HG02884 (cell line): ENCODE measurements around the gene DDX55.
A peak's percentile ranks its signal among the peaks of the same experiment; 100 is the strongest.
"Not testable (repeated sequence)": the region's sequence is repeated elsewhere in the genome, so short reads cannot be mapped to it uniquely, and the experiment has no call there.

Experiments
- ATAC-seq: cut with Tn5 transposase; IDR thresholded peaks from one replicate; pipeline ENCODE4 v1.9.1; 2021; ENCODE audit warnings: mild to moderate bottlenecking, moderate library complexity; ENCODE audit not compliant: unreplicated experiment

DDX55 gene

DNA sequence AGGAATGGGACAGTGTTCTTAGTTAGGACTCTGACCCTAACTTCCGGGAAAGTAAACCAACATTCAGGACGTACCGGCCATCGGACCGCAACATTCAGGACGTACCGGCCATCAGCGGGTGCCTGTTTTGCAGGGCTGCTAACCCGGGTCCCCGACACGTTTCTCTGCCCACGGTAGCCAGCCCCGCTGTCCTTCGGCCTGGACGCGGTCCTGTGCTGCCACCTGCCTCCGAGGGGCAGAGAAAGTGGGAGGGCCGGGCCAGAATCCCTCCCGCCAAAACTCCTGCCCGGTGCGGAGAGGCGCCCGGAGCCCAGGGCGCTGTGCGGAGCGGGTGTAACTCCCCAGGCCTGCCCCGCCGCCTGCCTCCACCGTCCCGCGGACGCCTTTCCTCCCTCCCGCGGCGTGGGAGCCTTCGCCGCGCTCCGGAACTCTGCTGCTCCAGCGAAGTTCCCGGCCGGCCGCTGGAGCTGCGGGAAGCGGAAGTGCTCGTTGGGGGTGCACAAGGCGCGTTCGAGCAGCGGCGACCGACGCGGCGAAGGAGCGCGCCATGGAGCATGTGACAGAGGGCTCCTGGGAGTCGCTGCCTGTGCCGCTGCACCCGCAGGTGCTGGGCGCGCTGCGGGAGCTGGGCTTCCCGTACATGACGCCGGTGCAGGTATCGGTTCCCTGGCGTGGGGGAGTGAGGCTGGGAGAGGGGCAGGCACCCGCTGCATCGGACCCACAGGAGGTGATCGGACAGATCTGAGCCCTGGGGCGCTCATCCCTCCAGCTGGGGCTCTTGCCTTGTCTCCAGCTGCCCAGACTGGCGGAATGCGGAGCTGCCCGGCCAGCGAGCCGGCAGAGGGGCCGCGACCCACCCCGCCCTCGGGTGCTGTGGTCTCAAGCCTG lies at the start of gene DDX55:
TSS of gene DDX55 (plus strand) at position 498 of the 888 bp plus-strand sequence. CDS start at position 548, 50 bp downstream.
- ATAC-seq, result peak; percentile 74

- ATAC-seq, result not testable (repeated sequence)
These were observed 47.8 kb upstream of the DDX55 start for GRCh38 chr12:123554136-123554535.

- ATAC-seq, result not testable (repeated sequence)
These were observed 47.1 kb upstream of the DDX55 start for GRCh38 chr12:123554843-123555242.

DNA sequence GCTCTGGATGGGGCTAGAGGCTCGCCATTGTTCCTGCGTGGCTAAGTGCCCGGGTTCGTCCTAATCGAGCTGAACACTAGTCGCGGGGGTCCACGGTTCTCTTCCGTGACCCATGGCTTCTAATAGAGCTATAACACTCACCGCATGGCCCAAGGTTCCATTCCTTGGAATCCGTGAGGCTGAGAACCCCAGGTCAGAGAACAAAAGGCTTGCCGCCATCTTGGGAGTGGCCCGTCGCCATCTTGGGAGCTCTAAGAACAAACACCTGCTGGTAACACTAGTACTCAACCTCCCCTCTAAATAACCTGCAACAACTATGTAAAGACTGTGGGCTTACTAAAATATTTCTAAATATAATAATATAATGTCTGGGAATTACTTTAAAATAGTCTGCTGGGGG lies 43.4 kb upstream of the DDX55 start:
- ATAC-seq, result not testable (repeated sequence)

GRCh38 chr12:123559468-123559867 lies 42.4 kb upstream of the DDX55 start:
- ATAC-seq, result no peak

DNA sequence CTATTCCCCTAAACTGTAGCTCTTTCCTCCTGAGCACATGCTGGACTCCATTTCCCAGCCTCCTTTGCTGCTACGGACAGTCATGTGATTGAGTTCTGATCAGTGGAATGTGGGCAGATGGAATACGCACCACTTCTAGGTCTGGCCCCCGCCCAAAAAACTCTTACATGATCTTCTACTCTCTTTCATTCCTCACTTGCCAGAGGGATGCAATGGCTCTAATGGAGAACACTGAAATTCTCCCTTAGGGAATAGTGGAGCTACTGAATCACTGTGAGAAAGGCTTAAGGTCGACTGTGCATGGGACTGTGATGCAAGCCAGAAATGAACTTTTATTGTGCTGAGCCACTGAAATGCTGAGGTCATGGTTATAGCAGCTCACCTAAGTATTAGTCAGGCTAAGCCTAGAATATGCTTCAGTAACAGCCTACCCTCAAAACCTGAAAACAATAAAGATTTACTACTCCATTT lies 30.5 kb upstream of the DDX55 start:
- no peak for ATAC-seq

GRCh38 chr12:123572391-123572790 lies 29.5 kb upstream of the DDX55 start:
- ATAC-seq, result no peak

- ATAC-seq, result no peak
These were observed 28.0 kb upstream of the DDX55 start for GRCh38 chr12:123573870-123574269.

GRCh38 chr12:123576611-123577010 lies 25.3 kb upstream of the DDX55 start:
- no peak for ATAC-seq

GRCh38 chr12:123578243-123578642 lies 23.7 kb upstream of the DDX55 start:
- ATAC-seq, result no peak

GRCh38 chr12:123578829-123579228 lies 23.1 kb upstream of the DDX55 start:
- ATAC-seq, result not testable (repeated sequence)

- no peak for ATAC-seq
These were observed 21.1 kb upstream of the DDX55 start for GRCh38 chr12:123580772-123581171.

DNA sequence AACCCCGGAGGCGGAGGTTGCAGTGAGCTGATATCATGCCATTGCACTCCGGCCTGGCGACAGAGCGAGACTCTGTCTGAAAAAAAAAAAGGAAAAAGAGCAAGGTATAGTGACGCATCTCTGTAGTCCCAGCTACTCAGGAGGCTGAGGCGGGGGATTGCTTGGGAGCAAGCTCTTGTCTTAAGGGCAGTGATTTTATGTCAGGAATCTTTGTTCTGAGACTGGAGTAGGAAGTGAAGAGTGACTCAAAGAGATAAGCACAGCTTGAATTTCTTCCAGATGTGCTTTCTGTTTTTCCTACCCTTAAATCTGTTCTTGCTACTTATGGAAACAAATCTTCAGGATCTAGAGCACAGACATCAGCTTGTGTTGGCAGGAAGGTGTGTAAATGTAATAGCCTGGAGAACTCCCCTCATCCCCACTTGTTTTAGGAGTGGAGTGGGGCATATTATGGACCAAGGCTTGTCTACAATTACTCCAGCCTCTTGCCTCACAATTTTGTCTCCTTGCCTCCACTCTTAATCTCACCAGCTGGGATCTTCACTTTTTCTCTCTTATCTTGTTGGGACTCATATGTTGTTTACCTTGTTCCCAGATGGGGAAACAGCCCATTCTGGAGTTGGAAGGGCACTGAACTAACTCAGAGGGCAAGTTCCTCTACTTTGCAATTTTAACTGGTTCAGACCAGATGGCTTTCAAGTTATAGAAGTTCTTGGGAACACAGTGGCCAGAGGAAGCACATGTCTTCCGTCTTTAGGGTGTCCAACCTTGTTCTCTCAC lies 10.0 kb upstream of the DDX55 start:
- no peak for ATAC-seq

DNA sequence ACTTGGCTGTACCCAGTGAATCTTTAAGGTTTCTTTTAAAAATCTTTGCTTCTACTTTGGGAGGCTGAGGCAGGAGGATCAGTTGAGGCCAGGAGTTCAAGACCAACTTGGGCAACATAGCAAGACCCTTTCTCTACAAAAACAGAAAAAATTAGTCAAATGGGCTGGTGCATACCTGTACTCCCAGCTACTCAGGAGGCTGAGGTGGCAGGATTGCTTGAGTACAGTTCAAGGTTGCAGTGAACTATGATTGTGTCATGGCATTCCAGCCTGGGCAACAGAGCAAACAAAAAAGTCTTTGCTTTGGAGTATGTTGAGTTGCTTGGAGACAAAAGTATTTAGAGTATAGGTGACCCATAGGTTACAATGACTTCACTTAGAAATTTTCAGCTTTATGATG lies 6.2 kb upstream of the DDX55 start:
- ATAC-seq, result no peak

GRCh38 chr12:123597100-123597499 lies 4.8 kb upstream of the DDX55 start:
- no peak for ATAC-seq

DNA sequence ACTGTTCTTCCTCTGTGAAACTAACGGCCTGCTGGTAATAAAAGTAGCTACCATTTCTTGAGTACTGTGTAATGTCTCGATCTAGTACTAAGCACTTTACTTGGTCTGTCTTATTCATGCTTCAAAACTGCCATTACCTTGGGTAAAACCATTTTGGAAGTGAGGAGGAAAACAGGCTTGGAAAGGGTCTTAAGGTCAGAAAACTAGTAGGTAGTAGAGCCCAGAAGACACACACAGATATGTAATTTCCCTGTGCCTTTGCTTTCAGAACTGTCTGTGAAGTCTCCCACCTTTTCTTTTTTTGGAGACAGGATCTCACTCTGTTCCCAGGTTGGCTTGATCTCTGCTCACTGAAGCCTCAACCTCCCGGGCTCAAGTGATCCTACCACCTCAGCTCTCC lies 3.4 kb upstream of the DDX55 start:
- ATAC-seq, result no peak

GRCh38 chr12:123599310-123599709 lies 2.6 kb upstream of the DDX55 start:
- ATAC-seq, result no peak

DNA sequence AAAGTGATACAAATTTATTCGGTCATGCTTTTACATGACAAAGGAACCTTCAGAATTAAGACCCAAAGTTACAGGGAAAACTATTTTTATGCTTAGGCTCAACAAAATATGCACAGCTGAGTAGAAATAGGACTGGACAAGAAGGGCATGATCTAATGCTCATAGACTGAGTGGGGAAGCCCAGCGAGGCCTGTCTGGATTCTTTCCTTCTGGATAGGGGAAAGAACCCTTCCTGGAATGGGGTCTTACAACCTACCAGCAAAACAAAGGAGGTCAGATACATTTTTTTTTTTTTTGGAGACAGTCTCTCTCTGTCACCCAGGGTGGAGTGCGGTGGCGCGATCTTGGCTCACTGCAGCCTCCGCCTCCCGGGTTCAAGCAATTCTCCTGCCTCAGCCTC lies 2.2 kb upstream of the DDX55 start:
- ATAC-seq, result no peak

DNA sequence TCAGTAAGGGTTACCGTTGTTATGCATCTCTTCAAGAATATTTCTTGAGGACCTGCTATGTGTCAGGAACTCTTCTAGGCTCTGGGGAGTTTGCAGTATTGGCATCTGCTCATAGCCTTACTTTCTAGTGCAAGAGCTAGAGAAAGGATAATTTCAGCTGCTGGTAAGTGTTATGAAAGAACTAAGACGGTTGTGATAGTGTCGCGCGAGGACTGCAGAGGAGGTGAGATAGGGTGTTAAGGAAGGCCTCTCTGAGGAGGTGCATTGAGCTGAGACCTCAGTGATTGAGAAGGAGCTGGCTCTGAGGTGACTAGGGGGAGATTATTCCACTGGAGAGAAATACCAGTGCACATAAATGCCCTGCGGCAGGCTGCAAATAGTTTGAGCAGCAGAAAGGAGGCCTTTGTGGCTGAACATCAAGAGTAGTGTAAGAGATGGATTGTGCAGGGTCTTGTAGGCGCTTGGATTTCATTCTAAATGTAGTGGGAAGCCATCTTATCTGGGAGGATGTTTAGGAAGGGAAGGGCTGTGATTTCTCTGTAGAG lies 824 bp downstream of the DDX55 start:
- no peak for ATAC-seq

DNA sequence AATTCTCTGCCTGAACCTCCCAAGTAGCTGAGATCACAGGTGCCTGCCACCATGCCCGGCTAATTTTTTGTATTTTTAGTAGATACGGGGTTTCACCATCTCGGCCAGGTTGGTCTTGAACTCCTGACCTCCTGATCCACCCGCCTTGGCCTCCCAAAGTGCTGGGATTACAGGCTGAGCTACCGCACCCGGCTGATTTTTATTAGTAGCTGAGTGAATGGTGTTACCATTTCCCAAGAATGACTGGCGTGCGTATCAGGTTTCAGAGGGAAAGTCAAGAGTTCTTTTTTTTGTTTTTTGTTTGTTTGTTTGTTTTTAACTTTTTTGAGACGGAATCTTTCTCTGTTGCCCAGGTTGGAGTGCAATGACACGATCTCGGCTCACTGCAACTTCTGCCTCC lies 1.6 kb downstream of the DDX55 start:
- not testable (repeated sequence) for ATAC-seq

DNA sequence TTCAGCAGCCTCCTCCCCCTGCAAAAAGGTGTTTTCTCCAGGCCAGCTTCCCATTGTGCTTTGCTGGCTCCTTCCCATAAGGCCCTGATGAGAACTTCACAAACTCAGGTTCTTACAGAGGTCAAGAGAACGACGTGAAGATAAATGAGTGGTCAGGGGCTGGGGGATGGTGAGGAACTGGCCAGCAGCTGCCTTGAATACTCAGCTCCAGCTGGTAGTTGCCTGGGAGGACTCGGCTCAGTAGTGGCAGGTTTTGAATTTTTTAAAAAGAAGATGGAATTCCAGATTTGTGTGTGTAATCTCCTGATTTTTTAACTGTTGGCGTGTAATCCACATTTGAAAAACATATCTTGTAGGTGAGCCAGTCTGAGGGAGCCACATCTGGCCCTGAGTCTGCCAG lies 5.9 kb downstream of the DDX55 start:
- no peak for ATAC-seq

GRCh38 chr12:123608182-123608581 lies 6.3 kb downstream of the DDX55 start:
- ATAC-seq, result no peak
